GM12878 (cell line): ENCODE data around the gene IPO11.

Experiments used
- CEBPB ChIP-seq, 2 experiments: fragments of 150-350 bp in 1 of 2; IDR thresholded peaks; 2 replicates each; pipeline ENCODE4 v1.6.1; 2012 to 2014; ENCODE audit warnings: low read depth in 2 of 2, low read length in 2 of 2, borderline replicate concordance in 1 of 2, inconsistent platforms in 1 of 2
- ETV6 ChIP-seq, 2 experiments: fragments of 450-650 bp in 1 of 2; IDR thresholded peaks in 1 of 2; conservative IDR thresholded peaks in 1 of 2; 2 replicates each; pipeline ENCODE4 v1.6.1; 2014; ENCODE audit warnings: antibody characterized with exemption in 1 of 2, borderline replicate concordance in 1 of 2, low read depth in 1 of 2, mild to moderate bottlenecking in 1 of 2, moderate library complexity in 1 of 2
- EZH2 ChIP-seq: IDR thresholded peaks from 2 replicates; pipeline ENCODE4 v1.6.1; 2012; ENCODE audit warnings: low read depth, mild to moderate bottlenecking, control low read depth, inconsistent platforms, low read length, borderline replicate concordance; ENCODE audit not compliant: control insufficient read depth
- GATAD2B ChIP-seq: fragments of 450-650 bp; conservative IDR thresholded peaks from 2 replicates; pipeline ENCODE4 v1.6.1; 2017; ENCODE audit warnings: low read depth, mild to moderate bottlenecking, moderate library complexity
- MYC ChIP-seq: IDR thresholded peaks from 2 replicates; pipeline ENCODE4 v1.6.1; 2011; ENCODE audit warnings: mild to moderate bottlenecking, low read length, moderate library complexity, inconsistent platforms; ENCODE audit not compliant: insufficient read depth, insufficient replicate concordance, insufficient read length, severe bottlenecking
- RELA ChIP-seq: fragments of 450-650 bp; IDR thresholded peaks from 2 replicates; pipeline ENCODE4 v1.8.0; 2014; ENCODE audit warnings: borderline replicate concordance; ENCODE audit not compliant: partially characterized antibody
- TAF1 ChIP-seq: IDR thresholded peaks from 2 replicates; pipeline ENCODE4 v1.6.1; 2011; ENCODE audit warnings: mild to moderate bottlenecking, low read depth, low read length, borderline replicate concordance
- TCF12 ChIP-seq: IDR thresholded peaks from 2 replicates; pipeline ENCODE4 v1.6.1; 2011; ENCODE audit warnings: low read depth, mild to moderate bottlenecking, low read length
- ZNF274 ChIP-seq: IDR thresholded peaks from one replicate; pipeline ENCODE4 v1.8.0; 2011; ENCODE audit not compliant: insufficient read length, insufficient read depth
- ZNF384 ChIP-seq: IDR thresholded peaks from 2 replicates; pipeline ENCODE4 v1.6.1; 2012; ENCODE audit warnings: low read depth, mild to moderate bottlenecking, low read length, improper control_type of control experiment, borderline replicate concordance
- TF ChIP-seq, protein P1 (sequence below): IDR thresholded peaks from 2 replicates; pipeline ENCODE4 v1.6.1; 2011; ENCODE audit warnings: low read depth, low read length, improper control_type of control experiment, borderline replicate concordance

DNA sequence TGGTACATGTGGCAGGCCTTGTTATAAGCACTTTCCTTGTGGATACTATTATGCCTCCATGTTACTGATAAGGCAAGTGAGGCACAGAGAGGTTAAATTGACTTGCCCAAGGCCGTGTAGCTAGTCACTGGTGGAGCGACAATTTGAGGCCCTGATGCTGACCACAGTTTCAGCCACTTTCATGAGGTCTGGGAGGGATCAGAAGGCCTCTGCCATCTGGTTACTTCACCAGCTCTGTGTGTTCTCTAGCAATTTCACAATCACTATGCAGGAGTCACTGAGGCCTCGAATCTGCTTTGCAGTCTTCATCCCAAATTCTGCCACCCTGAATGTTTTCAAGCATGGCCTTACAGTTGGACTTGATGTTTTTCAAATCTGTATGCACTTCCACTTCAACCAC lies 175.2 kb downstream of the IPO11 start:
- no peak for TF ChIP-seq TCF12
- no peak for TF ChIP-seq RELA
- TF ChIP-seq MYC: no peak
- TF ChIP-seq EZH2: no peak
- TF ChIP-seq ZNF384: no peak
- no peak for TF ChIP-seq CEBPB (IDR thresholded peaks at IDR 0.05; ENCODE audit: borderline replicate concordance in 1 of 2, low read depth in 2 of 2, low read length in 2 of 2)
- no peak for TF ChIP-seq ETV6 (conservative IDR thresholded peaks at IDR 0.05 in 1 of 2, IDR thresholded peaks at IDR 0.05 in 1 of 2; ENCODE audit: borderline replicate concordance in 1 of 2, low read depth in 1 of 2)
- TF ChIP-seq, protein P1, sequence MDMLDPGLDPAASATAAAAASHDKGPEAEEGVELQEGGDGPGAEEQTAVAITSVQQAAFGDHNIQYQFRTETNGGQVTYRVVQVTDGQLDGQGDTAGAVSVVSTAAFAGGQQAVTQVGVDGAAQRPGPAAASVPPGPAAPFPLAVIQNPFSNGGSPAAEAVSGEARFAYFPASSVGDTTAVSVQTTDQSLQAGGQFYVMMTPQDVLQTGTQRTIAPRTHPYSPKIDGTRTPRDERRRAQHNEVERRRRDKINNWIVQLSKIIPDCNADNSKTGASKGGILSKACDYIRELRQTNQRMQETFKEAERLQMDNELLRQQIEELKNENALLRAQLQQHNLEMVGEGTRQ: no peak
- TF ChIP-seq GATAD2B: no peak
- no peak for TF ChIP-seq TAF1
- no peak for TF ChIP-seq ZNF274
